Activated naive CD4-positive, alpha-beta T cell treated with Interleukin-2 at 50 U/mL for 16 hours (primary cell): ENCODE results near the gene ACSL1.
"Not testable (repeated sequence)": the region's sequence is repeated elsewhere in the genome, so short reads cannot be mapped to it uniquely, and the experiment has no call there.

Experiments
- DNase-seq: peaks from one replicate; pipeline ENCODE4 v3.0.0-alpha.2; 2020

The ACSL1 gene

DNA sequence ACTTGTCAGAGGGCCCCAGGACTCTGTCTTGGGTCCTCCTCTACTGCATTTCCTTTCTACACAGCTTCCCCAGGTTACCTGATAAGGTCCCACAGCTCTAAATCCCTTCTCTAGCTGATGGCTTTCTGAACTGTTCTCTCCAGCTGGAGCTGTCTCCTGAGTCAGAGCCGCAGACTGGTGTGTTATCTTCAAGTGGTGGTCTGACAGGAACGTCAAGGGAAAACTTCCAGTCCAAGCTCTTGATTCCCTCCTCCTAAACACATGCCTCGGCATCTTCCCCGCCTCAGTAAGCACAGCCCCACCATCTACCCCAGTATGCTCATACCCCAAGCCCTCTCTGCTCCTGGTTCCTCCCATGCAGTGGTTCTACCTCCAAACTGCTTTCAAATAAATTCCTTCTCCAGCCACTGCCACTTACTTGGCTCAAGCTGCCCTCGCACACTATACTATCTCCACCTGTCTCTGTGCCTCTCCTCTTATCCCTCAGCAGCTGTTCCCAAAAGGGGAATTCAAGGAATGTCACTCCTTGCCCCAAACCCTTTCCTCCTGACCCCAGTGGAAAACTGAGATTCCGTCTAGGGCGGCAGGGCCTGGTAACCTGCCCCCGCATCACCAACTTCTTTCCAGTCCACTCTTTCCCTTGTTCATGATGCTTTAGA is 74.7 kb downstream of the ACSL1 start:
- no peak for DNase-seq

DNA sequence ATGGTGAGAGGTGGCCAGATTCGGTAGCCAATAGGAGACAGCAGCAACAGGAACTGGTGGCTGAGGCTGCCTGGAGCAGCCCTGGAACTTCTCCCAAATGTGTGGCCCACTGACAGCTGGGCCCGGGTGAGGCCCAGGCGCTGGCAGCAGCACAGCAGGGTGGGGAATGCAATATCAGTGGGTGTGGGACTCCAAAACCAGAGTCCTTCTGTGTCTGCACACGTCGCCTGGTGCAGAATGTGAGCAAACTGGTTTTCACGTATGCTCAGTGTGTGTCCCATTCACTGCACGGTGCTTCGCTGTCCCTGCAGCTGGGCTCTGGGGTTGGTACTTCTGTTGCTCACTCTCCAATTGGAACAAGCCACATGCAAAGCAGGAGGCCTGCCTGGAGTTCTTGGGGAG is 77.5 kb downstream of the ACSL1 start:
- no peak for DNase-seq

DNA sequence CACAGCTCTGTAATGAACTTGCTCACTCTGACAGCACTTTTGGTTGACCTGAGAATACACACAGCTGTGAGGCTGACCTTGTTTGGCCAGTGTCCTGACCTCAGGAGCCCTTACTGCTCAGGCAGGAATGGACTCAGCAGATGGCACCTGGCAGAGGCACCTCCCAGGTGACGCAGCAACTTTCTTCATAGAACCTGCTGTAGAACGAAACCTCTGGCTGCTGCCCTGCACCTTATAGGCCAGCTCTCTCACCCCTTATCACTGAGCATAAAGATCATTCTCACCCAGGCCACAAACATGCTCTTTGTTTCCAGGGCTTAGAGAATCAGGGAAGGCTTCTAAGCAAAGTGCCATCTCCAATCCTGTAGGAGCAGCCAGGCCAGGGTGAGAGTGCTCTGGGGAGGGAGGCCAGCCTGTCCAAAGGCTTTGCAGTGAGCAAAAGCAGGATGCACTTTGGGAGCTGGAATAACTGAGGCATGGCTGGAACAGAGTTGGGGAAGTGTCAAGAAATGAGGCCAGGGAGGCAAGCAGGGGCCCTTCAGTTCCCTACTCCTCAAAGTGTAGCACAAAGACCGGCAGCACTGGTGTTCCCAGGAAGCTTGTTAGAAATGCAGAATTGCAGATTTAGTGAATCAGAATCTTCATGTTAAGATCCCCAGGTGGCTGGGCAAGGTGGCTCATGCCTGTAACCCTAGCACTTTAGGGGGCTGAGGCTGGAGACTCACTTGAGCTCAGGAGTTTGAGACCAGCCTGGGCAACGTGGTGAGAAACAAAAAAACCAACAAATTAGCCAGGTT is 78.5 kb downstream of the ACSL1 start:
- DNase-seq = no peak

DNA sequence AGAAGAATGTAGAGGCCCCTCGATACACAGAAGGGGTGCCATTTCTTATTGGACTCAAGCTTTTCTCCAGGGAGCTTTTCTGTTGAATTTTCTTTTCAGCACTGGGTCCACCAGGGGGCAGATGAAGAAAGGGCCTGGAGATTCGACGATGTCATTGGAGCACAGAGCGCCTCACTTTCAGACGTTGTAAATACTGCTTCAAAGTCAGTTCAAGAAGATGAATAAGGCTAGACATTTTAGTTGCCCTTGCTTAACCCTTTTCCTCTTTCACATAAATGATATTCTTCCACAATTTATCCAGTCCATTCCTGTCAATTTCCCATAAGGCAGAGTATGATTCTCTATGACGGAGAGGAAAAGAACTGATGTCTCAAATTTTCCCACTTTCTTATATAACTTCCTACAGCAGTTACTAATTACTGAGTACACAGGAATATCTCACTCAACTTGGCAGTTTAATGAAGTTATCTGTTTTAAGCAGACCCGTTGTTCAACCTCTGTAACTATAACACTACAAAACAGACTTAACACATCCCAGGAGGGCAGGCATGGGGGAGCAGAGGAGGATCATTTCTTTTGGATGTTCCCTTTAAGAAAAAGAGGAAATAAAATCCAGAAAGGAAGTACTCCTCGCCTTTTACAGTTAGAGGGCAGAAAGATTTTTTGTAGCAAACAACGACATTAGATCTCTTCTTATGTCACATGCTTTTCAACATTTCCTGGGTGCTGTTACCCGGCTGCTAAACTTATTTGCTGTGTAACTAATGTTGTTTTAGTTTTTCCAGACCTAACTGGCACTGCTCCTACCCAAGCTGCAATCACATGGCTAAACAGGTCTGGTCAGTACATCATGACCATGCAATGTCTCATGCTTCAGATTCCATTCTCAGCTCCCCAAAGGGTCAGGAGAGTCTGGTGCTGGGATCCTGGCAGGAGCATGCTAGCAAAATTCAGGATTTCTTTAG is 79.7 kb downstream of the ACSL1 start:
- DNase-seq = peak; percentile 68

DNA sequence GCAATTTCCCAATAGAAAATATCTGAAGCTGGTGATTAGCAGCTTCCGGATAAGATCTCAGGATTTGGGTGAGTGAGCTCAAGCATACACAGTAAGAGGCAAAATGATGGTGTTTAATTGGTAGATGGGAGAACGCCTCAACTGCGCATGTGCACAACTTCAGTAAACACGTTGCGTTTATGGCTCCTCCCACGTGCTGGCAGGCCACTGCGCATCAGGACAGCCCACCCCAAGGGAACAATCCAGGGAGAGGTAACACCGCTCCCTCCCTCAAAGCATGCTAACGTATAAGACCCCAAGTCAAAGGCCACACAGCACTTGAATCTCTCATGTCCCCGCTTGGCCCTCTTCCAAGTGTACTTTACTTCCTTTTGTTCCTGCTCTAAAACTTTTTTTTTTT is 81.5 kb downstream of the ACSL1 start:
- no peak for DNase-seq

DNA sequence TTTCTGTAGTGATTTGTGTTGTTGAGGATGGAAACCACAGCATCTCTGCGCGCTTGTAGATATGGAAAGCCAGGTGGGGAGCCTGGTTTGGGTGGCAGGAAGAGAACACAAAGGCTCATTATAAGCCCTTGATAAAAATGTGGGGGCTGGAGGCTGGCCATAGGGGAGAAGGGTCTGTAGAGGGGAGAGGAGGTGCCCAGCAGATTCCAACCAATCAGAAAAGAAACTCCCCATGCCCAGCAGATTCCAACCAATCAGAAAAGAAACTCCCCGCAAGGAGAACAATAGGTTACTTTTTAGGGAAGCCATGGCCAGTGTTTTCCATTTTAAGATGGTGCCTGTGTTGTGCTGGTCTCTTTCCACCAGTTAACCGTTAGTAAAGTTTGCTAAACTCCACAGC is 82.1 kb downstream of the ACSL1 start:
- no peak for DNase-seq

DNA sequence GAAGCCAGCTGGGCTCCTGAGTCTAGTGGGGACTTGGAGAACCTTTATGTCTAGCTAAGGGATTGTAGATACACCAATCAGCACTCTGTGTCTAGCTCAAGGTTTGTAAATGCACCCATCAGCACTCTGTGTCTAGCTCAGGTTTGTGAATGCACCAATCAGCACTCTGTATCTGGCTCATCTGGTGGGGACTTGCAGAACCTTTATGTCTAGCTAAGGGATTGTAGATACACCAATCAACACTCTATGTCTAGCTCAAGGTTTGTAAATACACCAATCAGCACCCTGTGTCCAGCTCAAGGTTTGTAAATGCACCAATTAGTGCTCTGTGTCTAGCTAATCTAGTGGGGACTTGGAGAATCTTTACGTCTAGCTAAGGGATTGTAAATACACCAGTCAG is 84.1 kb downstream of the ACSL1 start:
- not testable (repeated sequence) for DNase-seq

DNA sequence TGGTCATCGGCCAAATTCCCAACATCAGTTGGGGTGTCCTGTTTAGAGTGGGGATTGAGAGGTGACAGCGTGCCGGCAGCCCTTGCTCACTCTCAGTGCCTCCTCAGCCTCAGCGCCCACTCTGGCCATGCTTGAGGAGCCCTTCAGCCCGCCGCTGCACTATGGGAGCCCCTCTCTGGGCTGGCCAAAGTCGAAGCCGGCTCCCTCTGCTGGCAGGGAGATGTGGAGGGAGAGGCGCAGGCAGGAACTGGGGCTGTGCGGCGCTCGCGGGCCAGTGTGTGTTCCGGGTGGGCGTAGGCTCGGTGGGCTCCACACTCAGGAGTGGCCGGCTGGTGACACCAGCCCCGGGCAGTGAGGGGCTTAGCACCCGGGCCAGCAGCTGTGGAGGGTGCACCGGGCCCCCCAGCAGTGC is 84.8 kb downstream of the ACSL1 start:
- DNase-seq = no peak

DNA sequence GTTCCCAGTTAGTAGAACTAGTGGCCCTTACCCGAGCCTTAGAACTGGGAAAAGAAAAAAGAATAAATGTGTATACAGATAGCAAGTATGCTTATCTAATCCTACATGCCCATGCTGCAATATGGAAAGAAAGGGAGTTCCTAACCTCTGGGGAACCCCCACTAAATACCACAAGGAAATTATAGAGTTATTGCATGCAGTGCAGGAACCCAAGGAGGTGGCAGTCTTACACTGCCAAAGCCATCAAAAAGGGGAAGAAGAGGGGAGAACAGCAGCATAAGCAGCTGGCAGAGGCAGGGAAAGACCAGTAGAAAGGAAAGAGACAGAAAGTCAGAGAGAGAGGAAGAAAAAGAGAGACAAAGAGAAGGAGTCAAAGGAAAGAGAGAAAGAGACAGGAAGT is 86.2 kb downstream of the ACSL1 start:
- not testable (repeated sequence) for DNase-seq

DNA sequence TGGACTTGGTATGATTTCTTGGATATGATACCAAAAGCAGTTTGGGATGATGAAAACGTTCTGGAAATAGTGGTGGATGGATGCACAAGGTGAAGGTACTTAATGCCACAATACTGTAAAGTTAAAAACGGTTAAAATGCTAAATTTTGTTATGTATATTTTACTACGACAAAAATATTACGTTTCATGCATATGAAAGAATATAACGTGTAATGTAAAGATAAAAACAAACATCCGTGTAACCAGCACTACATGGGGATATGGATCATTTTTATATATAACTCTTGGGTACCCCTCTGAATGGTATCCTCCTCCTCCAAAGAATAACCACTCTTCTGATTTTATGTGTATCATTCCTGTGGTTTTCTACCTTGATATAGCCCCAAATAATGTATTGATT is 91.0 kb downstream of the ACSL1 start:
- DNase-seq = no peak

DNA sequence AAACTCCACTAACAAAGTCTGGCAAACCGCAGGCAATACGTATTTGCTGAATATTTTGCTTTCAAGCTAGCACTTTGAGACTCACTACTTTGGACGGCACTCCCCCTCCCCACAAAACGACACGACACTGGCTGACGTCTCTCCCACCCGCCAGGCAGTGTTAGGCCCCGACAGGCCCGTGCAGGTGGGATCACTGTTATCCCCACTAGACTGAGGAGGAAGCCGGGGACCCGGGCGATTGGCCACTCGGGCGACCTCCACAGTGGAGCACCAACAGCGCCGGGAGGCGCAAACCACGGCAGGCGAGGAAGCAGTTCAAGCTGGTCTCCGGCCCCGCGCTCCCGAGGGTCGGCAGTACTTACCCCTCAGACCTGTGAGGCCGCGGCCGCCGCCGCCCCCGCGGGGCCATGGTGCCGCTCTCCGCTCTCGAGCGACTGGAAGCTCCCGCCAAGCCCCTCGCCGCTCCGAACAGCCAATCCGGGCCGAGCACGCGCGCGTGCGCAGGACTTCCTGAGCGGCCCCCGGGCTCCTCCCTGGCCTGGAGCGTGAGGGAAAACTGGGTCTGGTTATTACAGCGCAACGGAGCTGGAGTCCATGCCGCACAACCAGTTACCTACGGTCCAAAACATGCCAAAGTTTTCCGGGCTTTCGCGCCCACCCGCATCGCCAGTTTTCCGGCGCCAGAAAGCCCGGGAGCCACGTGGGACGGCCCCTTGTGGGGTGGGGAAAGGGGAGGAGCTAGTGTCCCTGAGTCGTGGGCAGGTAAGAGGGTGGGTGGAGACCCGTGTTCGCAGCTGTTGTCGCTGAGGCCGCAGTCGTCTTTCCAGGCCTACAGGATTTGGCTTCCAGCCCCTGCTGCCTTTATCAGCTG is 91.9 kb downstream of the ACSL1 start, which contains the start of gene CENPU:
Gene CENPU, minus strand, starts transcription at position 443 of the 871 bp plus-strand sequence. Its CDS starts 34 bp downstream, at position 409.
- peak; percentile 96 for DNase-seq

DNA sequence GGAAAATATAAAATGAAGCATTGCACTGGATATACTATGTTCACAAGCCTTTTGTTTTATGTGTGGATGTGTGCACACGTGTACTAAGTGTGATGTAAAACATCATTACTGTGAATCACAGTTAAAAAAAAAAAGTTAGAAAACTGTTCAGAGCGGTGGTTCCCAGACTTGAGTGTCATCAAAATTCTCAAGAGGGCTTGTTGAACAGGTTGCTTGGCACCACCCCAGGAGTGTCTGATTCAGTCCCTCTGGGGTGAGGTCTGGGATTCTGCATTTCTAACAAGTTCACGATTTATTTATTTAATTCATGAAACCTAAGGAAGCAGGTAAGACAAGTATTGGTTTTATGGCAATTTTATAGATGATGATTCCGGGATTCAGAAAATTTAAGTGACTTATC is 93.6 kb downstream of the ACSL1 start:
- DNase-seq = no peak

DNA sequence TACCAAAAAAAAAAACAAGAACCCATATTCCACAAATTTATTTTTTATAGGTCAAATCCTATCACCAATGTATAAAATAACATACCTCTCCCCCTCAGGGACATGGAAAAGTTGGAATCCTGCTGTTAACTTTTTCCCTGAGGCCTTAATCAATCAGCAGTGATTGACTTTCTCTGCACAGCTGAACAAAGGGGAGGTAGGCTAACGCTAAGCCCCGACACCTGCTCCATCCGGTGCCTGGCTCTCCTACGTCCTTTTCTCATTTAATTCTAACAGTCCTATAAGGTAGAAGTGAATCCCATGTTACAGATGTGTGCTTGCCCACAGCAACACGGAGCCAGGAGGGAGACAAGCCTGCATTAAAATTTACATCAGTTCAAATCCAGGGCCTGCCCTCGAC is 94.7 kb downstream of the ACSL1 start:
- DNase-seq = no peak

DNA sequence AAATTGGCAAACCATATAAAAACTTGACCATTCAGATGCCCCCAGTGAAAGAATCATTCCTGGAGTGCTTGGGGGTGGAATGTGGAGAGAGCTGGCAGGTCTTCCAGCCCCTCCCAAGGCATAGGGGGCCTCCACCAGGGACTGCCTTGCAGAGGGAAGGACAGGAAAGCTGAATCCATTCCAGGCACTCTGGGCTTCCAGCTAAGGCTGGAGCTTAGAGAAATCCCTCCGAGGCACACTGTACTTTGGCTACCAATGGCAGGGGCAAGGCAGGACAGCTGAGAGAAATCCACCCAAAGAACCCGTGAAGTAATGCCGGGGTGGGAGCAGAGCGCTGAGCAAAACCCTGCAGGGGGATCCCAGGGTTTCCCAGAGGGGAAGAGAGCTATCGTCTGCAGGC is 95.8 kb downstream of the ACSL1 start:
- no peak for DNase-seq

DNA sequence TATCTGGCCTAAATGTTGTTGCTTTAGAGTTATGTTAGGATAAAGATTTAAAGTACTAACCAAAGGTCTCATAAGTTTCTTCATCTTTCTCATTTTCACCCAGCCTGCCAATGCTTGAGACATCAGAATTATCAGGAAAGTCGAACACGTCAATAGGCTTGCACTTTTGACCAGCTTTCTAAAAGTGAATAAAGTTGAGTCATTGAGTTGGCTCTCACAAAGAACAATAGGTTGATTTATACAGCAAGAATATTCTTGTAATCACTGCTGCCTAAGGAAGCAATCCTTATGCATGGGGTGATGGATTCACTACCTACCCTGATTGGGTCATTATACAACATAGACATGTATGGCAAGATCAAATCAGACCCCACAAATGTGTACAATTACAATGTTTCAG is 96.9 kb downstream of the ACSL1 start:
- no peak for DNase-seq

DNA sequence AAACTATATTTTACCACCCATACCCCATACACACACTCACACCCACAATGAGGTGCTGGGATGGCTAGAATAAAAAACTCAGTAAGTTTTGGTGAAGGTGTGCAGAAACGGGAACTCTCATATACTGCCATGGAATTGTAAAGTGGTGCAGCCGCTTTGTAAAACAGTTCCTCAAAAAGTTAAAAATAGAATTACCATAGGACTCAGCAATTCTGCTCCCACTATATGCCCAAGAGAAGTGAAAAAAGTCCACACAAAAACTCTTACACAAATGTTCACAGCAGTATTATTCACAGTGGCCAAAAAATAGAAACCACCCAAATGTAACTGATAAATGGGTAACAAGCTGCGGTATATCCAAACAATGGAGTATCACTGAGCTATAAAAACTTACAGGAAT is 98.3 kb downstream of the ACSL1 start:
- no peak for DNase-seq

DNA sequence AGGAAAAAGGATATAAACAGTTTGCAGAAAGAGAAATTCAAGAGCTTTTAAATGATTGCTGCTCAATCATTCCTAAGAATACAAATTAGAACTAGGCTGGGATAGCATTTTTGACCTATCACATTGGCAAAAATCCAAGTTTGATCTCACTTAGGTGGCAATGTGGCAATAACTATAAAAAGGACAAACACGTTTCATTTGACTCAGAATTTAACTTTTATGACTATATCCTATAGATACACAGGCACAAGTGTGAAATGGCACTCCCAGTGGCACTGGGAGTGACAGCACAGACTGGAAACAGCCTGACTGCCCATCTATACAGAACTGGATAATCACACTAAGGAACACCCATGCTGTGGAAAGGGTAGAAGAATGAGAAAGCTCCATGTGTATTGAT is 103.0 kb downstream of the ACSL1 start:
- DNase-seq = no peak

DNA sequence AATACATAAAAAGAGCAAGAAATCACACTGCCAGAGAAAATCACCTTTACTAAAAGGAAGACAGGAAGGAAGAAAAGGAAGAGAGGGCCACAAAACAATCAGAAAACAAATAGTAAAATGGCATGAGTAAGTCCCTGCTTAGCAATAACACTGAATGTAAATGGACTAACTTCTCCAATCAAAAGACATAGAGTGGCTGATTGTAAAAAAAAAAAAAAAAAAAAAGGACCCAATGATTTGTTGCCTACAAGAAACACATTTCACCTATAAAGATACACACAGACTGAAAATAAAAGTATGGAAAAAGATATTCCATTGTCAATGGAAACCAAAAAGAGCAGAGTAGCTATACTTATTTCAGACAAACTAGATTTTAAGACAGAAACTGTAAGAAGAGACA is 104.5 kb downstream of the ACSL1 start:
- no peak for DNase-seq

DNA sequence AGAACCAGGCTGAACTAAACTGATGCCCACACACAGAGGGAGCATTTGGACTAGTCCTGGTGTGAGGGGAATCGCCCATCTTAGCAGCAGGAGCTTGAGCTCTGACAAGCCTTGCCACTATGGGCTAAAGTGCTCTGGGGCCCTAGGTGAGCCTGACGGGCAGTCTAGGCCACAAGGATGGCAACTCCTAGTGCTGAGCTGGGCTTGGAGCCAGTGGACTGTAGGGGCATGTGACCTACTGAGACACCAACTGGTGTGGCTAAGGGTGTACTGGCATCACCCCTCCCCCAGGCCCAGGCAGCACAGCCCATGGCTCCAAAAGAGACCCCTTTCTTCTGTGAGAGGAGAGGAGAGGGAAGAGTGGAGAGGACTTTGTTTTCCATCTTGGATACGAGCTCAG is 106.4 kb downstream of the ACSL1 start:
- DNase-seq = no peak

DNA sequence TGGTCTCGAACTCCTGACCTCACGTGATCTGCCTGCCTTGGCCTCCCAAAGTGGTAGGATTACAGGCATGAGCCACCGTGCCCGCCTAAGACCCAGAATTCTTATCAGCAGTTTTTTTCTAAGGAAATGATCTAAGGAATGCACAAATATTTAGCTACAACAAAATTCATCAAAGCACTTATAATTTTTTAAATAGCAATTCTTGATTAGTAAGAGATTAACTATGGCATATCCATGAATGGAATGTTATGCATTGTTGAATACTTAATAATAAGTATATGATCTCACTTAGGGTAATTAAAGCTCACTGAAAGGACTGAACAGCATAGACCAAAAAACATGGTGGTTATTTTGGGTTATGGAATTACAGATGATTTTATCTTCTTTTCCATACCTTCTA is 110.2 kb downstream of the ACSL1 start:
- no peak for DNase-seq

DNA sequence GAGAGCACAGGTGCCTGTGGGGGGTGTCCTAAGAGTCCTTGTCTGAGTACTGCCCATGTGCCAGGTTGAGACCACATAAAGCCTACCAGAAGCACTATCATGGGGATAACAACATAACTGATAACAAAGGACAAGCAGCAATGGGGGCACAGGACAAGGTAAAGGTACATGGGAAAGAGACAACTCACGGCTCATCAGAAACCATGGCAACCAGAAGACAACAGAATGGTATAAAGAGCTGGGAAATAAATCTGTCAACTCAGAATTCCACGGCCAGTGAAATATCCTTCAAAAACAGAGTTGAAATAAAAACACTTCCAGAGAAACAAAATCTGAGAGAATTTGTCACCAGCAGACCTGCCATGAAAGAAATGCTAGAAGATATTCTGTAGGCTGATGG is 111.9 kb downstream of the ACSL1 start:
- DNase-seq = no peak

DNA sequence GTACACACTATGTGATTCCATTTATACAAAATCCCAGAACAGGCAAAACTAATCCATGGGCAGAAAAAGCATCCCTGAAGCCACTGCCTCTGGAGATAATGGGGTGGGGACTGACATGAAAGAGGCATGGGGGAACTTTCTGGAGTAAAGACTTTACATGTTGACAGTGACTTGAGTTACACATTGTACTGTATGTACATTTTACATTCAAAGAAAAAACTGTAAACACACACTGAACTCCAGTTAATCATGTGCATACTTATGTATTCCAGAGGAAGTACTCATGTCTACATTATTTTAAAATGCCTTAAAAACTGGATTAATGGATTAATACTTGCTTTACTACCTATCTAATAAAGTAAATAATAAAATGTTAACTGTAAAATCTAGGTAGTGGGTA is 113.4 kb downstream of the ACSL1 start:
- DNase-seq = no peak
